HG03460 (cell line): ENCODE data around the gene HSPBAP1.

Experiments
- ATAC-seq: cut with Tn5 transposase; IDR thresholded peaks from one replicate; pipeline ENCODE4 v1.9.1; 2021; ENCODE audit not compliant: unreplicated experiment

The HSPBAP1 gene

DNA sequence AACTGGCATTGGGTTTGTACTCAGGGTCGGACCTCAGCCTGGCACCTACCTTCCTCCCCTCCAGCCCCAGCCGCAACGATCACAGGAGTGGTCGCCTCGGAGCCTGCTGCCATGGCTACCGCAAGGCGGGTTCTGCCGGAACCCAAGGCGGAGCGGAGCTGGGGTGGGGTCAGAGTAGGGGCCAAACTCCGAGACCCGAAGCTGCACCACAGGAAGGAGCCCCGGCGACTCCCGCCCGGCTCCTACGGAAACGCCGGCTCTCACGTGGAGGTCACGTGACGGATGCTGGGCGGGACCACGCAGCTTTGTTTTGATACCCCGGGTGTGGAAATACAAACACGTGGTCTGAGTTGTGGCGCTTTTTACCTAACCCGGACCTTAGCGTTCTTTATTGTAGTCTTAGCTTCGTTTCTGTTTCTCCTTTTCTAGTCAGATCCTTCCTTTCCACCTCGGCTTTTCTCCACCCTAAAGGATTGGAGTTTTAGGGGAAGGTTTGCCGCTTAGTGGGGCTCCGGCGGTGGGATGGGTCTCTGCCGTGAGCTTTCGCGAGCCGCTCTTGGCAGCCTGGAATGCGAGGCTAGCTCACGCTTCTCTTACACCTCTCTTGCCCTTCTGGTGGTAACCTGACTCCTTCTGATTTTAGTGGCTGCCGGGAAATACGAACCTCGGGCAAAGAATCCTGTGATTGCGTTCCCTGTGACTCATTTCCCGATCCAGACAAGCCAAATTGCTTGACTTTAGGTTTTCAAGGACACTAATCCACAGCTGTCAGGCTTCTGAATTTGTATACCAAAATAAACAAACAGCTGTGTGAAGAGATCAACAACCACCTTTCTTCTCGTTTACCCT is at the start of gene HSPBAP1:
TSS of gene HSPBAP1 (minus strand) at position 264 of the 849 bp plus-strand sequence. CDS start at position 113, 151 bp downstream.
- peak; percentile 58 for ATAC-seq

- ATAC-seq, result no peak
Observed at GRCh38 chr3:122835590-122835989, 42.0 kb upstream of the HSPBAP1 start.

GRCh38 chr3:122828281-122828680 is 34.6 kb upstream of the HSPBAP1 start:
- ATAC-seq, result no peak

GRCh38 chr3:122826278-122826677 is 32.6 kb upstream of the HSPBAP1 start:
- ATAC-seq, result no peak

DNA sequence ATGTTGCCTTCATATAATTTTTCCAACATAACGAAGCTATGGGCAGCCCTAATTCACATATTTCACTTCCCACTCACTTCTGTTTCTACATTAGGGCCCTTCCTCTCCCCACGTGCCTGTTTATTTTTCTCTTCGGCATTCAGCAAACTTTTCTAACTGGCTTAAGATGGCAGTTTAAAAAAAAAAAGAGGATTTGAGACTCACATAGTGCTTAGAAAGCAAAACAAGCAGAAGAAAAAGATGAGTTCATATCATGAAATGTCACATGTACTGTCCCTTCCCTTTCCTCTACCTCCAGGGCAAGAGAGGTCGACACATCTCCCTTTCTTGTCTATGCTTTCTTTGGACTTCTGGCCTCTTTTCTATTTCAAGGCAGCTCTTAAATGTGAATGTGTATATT is 31.8 kb upstream of the HSPBAP1 start:
- no peak for ATAC-seq

GRCh38 chr3:122824465-122825381 is 31.1 kb upstream of the HSPBAP1 start:
- no peak for ATAC-seq

GRCh38 chr3:122816587-122816986 is 23.0 kb upstream of the HSPBAP1 start:
- ATAC-seq, result no peak

- ATAC-seq, result no peak
Observed at GRCh38 chr3:122810734-122811133, 17.1 kb upstream of the HSPBAP1 start.

- ATAC-seq, result no peak
Observed at GRCh38 chr3:122803977-122804376, 10.3 kb upstream of the HSPBAP1 start.

- ATAC-seq, result no peak
Observed at GRCh38 chr3:122802323-122802722, 8.7 kb upstream of the HSPBAP1 start.

- ATAC-seq, result no peak
Observed at GRCh38 chr3:122800706-122801237, 7.1 kb upstream of the HSPBAP1 start.

GRCh38 chr3:122800031-122800430 is 6.4 kb upstream of the HSPBAP1 start:
- ATAC-seq, result no peak

- ATAC-seq, result no peak
Observed at GRCh38 chr3:122799322-122799721, 5.7 kb upstream of the HSPBAP1 start.

GRCh38 chr3:122797291-122797690 is 3.7 kb upstream of the HSPBAP1 start:
- no peak for ATAC-seq

DNA sequence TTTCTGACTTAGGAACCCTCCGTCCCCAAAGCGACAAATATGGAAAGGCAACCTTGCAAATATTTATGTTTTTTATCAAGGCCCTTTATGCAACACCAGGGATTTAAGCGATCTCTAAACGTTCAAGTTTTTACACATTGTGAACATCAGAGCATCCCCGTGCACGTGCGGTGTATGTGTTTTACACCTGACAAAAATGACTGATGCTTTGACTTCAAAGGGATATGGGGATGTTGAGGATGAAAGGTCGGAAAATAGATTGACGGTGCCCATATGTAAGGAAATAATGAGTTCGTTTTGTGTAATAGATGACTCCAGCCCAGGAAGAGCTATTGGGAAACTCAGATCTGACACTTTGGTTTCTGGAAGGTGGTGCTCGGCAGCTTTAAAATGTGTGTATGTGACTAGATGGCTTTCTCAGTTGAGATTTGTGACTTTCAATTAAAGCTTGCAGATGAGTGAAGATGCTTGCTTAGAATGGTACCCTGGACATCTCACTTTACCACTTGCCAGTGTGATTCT is 2.1 kb upstream of the HSPBAP1 start:
- ATAC-seq, result no peak

DNA sequence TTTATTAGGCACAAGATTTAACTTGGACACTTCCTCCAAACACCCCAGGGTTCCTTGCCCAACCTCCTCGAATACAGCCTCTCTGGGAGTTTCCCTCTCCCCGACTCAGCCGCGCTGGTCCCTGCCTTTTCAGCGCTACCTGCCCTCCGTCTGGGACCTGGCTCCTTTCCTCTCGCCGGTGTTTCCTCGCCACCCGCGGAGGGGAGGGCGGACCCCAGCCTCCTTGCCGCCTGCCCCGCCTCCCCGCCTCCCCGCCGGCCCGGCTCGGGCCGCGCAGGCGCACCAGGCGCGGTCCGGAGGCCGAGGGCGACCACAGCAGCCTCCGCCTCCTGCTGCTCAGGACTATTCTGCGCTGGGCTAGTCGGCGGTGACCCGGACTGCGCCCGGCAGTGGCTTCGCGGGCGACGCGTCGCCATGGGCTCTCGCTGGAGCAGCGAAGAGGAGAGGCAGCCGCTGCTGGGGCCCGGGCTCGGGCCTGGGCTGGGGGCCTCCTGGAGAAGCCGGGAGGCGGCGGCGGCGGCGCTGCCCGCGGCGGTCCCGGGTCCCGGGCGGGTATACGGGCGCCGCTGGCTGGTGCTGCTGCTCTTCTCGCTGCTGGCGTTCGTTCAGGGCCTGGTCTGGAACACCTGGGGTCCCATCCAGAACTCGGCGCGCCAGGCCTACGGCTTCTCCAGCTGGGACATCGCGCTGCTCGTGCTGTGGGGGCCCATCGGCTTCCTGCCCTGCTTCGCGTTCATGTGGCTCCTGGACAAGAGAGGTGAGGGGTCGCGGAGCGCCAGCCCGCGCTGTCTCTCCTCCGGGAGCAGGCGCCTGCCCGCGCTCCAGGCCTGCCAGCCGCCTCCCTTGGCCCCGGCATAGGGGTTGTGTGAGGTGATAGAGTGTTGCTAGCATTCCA is 1.4 kb upstream of the HSPBAP1 start, which contains the start of gene SLC49A4:
TSS of gene SLC49A4 (plus strand) at position 291 of the 895 bp plus-strand sequence. CDS start at position 415, 124 bp downstream.
- peak; percentile 63 for ATAC-seq

DNA sequence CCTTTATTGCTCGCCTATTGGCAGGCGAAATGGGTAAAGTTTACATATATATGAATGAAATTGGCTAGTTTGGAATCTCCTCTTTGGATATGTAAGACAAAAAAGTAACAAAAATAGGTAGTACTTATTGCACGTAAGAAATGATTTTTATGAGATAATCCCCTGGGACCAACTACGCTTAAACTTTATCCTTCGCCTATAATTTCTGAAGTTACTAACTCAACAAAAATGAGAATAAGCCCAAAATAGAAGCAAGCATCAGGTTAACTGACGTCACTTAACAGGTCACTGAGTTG is 800 bp upstream of the HSPBAP1 start:
- ATAC-seq, result no peak

- ATAC-seq, result no peak
Observed at GRCh38 chr3:122789585-122790273, 3.9 kb downstream of the HSPBAP1 start.

- no peak for ATAC-seq
Observed at GRCh38 chr3:122787872-122788271, 5.8 kb downstream of the HSPBAP1 start.

DNA sequence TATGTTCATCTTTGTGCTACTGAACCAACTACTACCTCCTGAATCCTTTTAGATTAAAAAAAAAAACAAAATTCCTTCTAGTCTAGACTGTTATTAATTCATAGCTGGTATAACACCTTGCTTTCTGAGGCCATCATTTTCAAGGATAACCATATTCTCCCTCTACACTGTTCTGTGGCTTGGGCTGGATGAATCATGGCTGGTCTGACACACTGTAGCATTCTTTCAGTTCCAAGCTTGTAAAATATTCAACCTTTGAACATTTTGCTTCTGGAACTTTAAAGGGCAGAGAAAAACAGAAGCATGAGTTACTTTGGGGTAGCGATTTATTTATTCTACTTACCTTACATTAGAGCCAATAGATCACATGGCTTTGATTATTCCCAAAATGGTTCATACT is 7.6 kb downstream of the HSPBAP1 start:
- ATAC-seq, result no peak
